Keratinocyte (primary cell): ENCODE results near the gene PPM1M. TPM values are rescaled to one million over a fixed set of nuclear protein-coding genes. Genes with fewer than 3 reads are reported as not detected.

Source experiments
- DNase-seq: peaks from one replicate; pipeline ENCODE4 v3.0.0-alpha.2; 2011; ENCODE audit warnings: low read depth, missing footprints, low spot score
- FAIRE-seq: peaks from 2 replicates; lab custom pipeline; 2011; peaks lifted over from hg19 to GRCh38; lab: Jason Lieb, UNC
- H2AFZ ChIP-seq: 2 replicates; pipeline ENCODE4 v1.6.0; 2012; ENCODE audit warnings: low read length, control low read depth, inconsistent platforms; ENCODE audit not compliant: control insufficient read depth
- H3K27ac ChIP-seq: 2 replicates; pipeline ENCODE4 v1.5.1; 2011; ENCODE audit warnings: low read length; ENCODE audit not compliant: control insufficient read depth, insufficient read depth
- H3K27me3 ChIP-seq: 3 replicates; pipeline ENCODE4 v1.6.0; 2011; ENCODE audit warnings: low read length; ENCODE audit not compliant: control insufficient read depth, insufficient read depth; ENCODE audit errors: extremely low read depth
- H3K36me3 ChIP-seq, 2 experiments: 2 replicates in 1 of 2; 3 replicates in 1 of 2; pipeline ENCODE4 v1.5.1; 2011; ENCODE audit warnings: low read length in 2 of 2, mild to moderate bottlenecking in 1 of 2; ENCODE audit not compliant: control insufficient read depth in 2 of 2, insufficient read depth in 2 of 2; ENCODE audit errors: extremely low read depth in 1 of 2
- H3K4me1 ChIP-seq: 3 replicates; pipeline ENCODE4 v1.5.1; 2011; ENCODE audit warnings: low read length; ENCODE audit not compliant: control insufficient read depth, insufficient read depth; ENCODE audit errors: extremely low read depth
- H3K4me2 ChIP-seq: 3 replicates; pipeline ENCODE4 v1.6.0; 2011; ENCODE audit warnings: low read depth, low read length; ENCODE audit not compliant: control insufficient read depth, insufficient read depth; ENCODE audit errors: extremely low read depth
- H3K4me3 ChIP-seq, 3 experiments: fragments of 200-600 bp in 1 of 3; sonication (generic) in 1 of 3; 2 replicates in 2 of 3; 3 replicates in 1 of 3; pipeline ENCODE4 v1.5.1; 2011 to 2016; ENCODE audit warnings: low read length in 3 of 3, mild to moderate bottlenecking in 3 of 3, control low read depth in 2 of 3, inconsistent platforms in 1 of 3, low read depth in 1 of 3, mixed read lengths in 1 of 3, mixed run types in 1 of 3, moderate library complexity in 1 of 3; ENCODE audit not compliant: control insufficient read depth in 2 of 3, insufficient read depth in 2 of 3; ENCODE audit errors: extremely low read depth in 1 of 3
- H3K79me2 ChIP-seq: 2 replicates; pipeline ENCODE4 v1.6.0; 2012; ENCODE audit warnings: low read length; ENCODE audit not compliant: control insufficient read depth, insufficient read depth
- H3K9ac ChIP-seq: 3 replicates; pipeline ENCODE4 v1.6.0; 2011; ENCODE audit warnings: low read length; ENCODE audit not compliant: control insufficient read depth, insufficient read depth; ENCODE audit errors: extremely low read depth
- H3K9me1 ChIP-seq: 3 replicates; pipeline ENCODE4 v1.6.0; 2011; ENCODE audit warnings: low read length; ENCODE audit not compliant: control insufficient read depth, insufficient read depth; ENCODE audit errors: extremely low read depth
- H3K9me3 ChIP-seq: 2 replicates; pipeline ENCODE4 v1.5.1; 2012; ENCODE audit warnings: low read depth, low read length; ENCODE audit not compliant: control insufficient read depth
- H4K20me1 ChIP-seq: 3 replicates; pipeline ENCODE4 v1.6.0; 2011; ENCODE audit warnings: low read length; ENCODE audit not compliant: control insufficient read depth, insufficient read depth; ENCODE audit errors: extremely low read depth
- CTCF ChIP-seq, 3 experiments: IDR thresholded peaks in 1 of 3; conservative IDR thresholded peaks in 1 of 3; optimal IDR thresholded peaks in 1 of 3; 2 replicates in 2 of 3; 3 replicates in 1 of 3; pipeline versions ENCODE3 to v1.5.1; 2011; ENCODE audit warnings: low read length in 3 of 3, mild to moderate bottlenecking in 3 of 3, moderate library complexity in 2 of 3, control low read depth in 1 of 3, inconsistent platforms in 1 of 3; ENCODE audit not compliant: insufficient read depth in 2 of 3; ENCODE audit errors: extremely low read depth in 1 of 3
- EZH2 ChIP-seq: IDR thresholded peaks from one replicate; pipeline ENCODE4 v1.6.1; 2012; ENCODE audit warnings: inconsistent platforms, mild to moderate bottlenecking, low read length, moderate library complexity
- dilution Hi-C: fragments of 300-500 bp; cut with MboI; formaldehyde crosslinking; loops from one replicate; pipeline ENCODE4 v1.7.0; 2020; ENCODE audit warnings: low sequenced_read_pairs; ENCODE audit not compliant: extremely low pct_ligation_motif_present
- polyA plus RNA-seq, 5 experiments: library from polyadenylated mRNA; depleted of rRNA in 3 of 5; stranded (reverse) in 3 of 5; stranded (forward) in 1 of 5; unstranded in 1 of 5; fragments of >200 nt; gene quantifications; 1 replicate in 1 of 5; 2 replicates in 3 of 5; 3 replicates in 1 of 5; pipeline versions ENCODE4 v1.2.1 to v1.2.3, GENCODE V29; 2011 to 2012; ENCODE audit warnings: missing spikeins in 2 of 5, low read depth in 1 of 5, low replicate concordance in 1 of 5

PPM1M gene
- polyA plus RNA-seq, 1 donor (not counting 4 experiments of a cell fraction or from before 2014, with no cell fraction given) = 6.4 TPM

GRCh38 chr3:52205727-52206372, 39.7 kb upstream of the PPM1M start:
- no peak overlapping the region for H2AFZ ChIP-seq
- H3K9me1 ChIP-seq = no peaks in the 10 kb centered on the region
- H3K27ac ChIP-seq = no peak overlapping the region
- H3K4me3 ChIP-seq = no peak overlapping the region
- dilution Hi-C loops = no loop called here
- no peak for FAIRE-seq
- peaks cover 3% of the 10 kb centered on the region for H3K79me2 ChIP-seq
- peaks cover 41 to 64% of the 10 kb centered on the region in 2 experiments for H3K36me3 ChIP-seq
- H3K9ac ChIP-seq = no peak overlapping the region
- TF ChIP-seq CTCF (optimal IDR thresholded peaks at IDR 0.05 in 1 of 3, IDR thresholded peaks at IDR 0.05 in 1 of 3, conservative IDR thresholded peaks at IDR 0.05 in 1 of 3; ENCODE audit: extremely low read depth in 1 of 3, insufficient read depth in 2 of 3, low read length in 3 of 3) (no peak), EZH2 (no peak)
- no peak overlapping the region for H3K4me2 ChIP-seq
- no peaks in the 10 kb centered on the region for H3K9me3 ChIP-seq
- no peak for DNase-seq
- no peaks in the 10 kb centered on the region for H4K20me1 ChIP-seq
- peaks cover 14% of the 10 kb centered on the region for H3K4me1 ChIP-seq
- no peaks in the 10 kb centered on the region for H3K27me3 ChIP-seq

DNA sequence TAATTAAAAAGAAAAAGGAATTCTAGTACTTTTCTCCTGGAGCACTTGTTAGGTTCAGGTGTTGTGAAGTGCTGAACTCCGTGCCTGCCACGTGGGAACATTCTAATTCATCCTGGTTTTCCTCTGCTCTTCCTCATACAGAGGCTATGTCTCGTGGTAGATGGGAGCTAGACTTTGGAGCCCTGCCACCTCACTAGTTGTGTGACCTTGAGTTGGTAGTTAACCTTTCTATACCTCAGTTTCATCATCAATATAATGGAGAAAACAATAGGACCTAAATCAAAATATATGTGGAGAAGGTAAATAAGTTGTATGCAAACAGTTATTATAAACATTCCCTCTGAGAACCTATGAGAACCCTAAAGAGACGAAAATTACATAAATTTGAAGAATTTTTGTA, 37.0 kb upstream of the PPM1M start:
- Histone ChIP-seq H3K9me3 (no peaks in the 10 kb centered on the region), H3K4me2 (no peak overlapping the region), H3K9ac (no peak overlapping the region), H3K4me1 (peaks cover 14% of the 10 kb centered on the region), H2AFZ (no peak overlapping the region), H3K9me1 (no peaks in the 10 kb centered on the region), H3K27me3 (no peaks in the 10 kb centered on the region), H3K27ac (no peak overlapping the region), H3K79me2 (no peaks in the 10 kb centered on the region), H3K4me3 (no peak overlapping the region), H3K36me3 (peaks cover 47 to 74% of the 10 kb centered on the region in 2 experiments), H4K20me1 (no peaks in the 10 kb centered on the region)
- DNase-seq = no peak
- dilution Hi-C loops = no loop called here
- TF ChIP-seq EZH2 (no peak), CTCF (optimal IDR thresholded peaks at IDR 0.05 in 1 of 3, IDR thresholded peaks at IDR 0.05 in 1 of 3, conservative IDR thresholded peaks at IDR 0.05 in 1 of 3; ENCODE audit: extremely low read depth in 1 of 3, insufficient read depth in 2 of 3, low read length in 3 of 3) (no peak)
- FAIRE-seq = no peak
